HG02870 (cell line): Measurements from ENCODE around the gene ANKS3.

Experiments used
- ATAC-seq: cut with Tn5 transposase; IDR thresholded peaks from one replicate; pipeline ENCODE4 v1.9.1; 2021; ENCODE audit warnings: mild to moderate bottlenecking, moderate library complexity; ENCODE audit not compliant: unreplicated experiment

The ANKS3 gene

DNA sequence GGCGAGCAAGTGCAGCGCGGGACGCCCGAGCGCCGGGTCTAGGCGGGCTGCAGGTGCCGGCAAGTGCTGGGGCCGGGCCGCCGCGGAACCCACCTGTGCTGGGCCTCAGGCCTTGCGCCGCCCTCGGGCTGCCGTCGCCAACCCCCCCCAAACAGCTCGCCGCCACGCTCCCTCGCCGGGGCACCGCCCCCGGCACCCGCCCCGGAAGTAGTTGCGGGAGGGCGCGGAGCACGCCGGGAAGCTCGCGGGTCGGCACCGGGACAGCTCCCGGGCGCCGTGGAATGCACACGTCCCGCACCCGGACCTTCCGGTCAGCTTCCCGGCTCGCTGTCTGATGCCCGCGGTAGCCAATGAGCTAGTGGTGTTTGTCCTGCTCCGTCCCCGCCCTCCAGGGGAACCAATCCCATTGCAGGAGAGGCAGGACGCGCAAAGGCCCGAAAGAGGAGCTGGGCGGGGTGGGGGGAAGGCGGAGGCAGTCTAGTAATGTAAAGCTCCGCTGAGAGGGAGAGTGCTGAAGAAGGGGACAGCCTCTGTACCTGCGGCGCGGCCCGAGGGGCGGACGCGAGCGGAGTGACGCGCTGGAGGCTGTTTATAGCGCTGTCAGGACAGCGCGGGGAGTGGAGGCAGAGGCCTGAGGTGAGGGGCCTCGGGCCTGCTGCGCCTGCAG is at the start of gene ANKS3, which contains the start of gene DNAAF8:
Gene ANKS3, minus strand, starts transcription at position 209 of the 667 bp plus-strand sequence. CDS start 4,122 bp downstream, outside the sequence.
Gene DNAAF8, plus strand, starts transcription at position 475 of the 667 bp plus-strand sequence. CDS start 1,978 bp downstream, outside the sequence.
- ATAC-seq: peak; percentile 73

DNA sequence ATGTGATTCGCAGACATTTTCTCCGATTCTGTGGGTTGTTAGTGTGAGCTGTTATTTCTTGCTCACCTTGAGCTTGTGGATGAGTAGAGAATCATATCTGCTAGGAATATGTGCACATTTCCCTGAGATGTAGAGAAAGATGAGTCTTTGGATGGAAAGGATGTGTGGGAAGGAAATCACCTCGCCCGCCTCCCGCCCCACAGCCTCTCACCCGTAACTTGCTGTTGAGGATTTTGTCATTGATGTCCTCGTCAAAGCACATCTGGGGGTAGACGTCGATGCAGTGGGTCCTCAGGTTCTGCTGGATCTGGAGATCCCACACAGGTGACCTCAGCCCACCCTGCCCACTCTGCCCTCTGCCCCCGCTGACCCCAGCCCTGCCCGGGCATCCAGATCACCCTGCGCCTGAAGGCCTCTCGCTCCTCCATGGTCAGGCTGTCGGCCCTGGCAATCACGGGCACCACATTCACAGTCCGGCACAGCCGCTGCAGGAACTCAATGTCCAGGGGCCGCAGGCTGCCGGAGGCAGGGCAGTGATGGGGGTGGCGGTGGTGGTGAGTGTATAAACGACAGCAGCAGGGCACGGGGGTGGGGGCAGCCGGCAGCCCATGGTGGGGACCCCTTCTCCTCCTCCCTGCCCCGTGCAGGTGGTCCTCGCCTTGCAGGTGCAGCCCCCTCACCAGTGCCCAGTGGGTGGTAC is 49.3 kb upstream of the ANKS3 start:
- ATAC-seq: no peak

- ATAC-seq: no peak
Measured at GRCh38 chr16:4780235-4780634, 46.2 kb upstream of the ANKS3 start.

DNA sequence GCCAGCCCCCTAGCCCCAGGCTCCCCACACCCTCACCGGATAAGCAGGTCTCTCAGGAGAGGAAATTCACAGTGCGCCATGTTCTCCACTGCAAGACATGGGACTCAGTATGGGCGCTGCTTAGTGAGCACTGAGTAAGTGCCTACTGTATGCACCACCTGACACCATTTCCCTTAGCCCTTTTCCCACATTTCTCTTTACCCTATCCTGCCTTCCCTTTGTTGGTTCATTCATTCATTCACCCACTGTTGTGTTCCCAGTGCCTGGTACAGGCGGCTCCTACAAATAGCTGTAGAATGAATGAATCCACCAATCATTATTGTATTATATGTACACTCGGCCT is 44.0 kb upstream of the ANKS3 start:
- no peak for ATAC-seq

GRCh38 chr16:4777339-4778049 is 43.4 kb upstream of the ANKS3 start:
- no peak for ATAC-seq

- no peak for ATAC-seq
Measured at GRCh38 chr16:4776141-4776705, 42.2 kb upstream of the ANKS3 start.

- ATAC-seq: no peak
Measured at GRCh38 chr16:4775005-4775404, 40.9 kb upstream of the ANKS3 start.

GRCh38 chr16:4772351-4772750 is 38.3 kb upstream of the ANKS3 start:
- ATAC-seq: no peak

- ATAC-seq: no peak
Measured at GRCh38 chr16:4771646-4772045, 37.6 kb upstream of the ANKS3 start.

GRCh38 chr16:4769306-4769638 is 35.2 kb upstream of the ANKS3 start:
- no peak for ATAC-seq

GRCh38 chr16:4768549-4769305 is 34.7 kb upstream of the ANKS3 start:
- ATAC-seq: peak; percentile 58

DNA sequence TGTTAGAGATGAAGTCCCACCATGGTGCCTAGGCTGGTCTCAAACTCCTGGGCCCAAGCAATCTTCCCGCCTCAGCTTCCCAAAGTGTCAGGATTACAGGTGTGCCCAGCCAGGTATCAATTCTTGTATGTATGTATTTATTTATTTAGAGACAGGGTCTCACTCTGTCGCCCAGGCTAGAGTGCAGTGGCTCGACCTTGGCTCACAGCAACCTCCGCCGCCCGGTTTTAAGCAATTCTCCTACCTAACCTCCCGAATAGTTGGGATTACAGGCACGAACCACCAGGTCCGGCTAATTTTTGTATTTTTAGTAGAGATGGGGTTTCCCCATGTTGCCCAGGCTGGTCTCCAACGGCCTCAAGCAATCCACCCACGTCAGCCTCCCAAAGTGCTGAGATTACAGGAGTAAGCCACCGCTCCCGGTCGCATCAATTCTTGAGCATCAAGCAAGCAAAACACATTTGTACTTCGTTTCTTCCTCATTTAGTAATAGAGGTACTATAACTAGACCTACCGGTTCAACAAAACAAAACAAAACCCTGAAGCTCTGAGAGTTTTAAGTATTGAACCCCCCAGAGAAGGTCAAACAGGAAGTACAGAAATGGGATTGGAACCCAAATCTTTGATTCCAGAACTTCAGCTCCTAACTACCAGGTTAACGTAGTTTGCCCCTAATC is 33.9 kb upstream of the ANKS3 start:
- ATAC-seq: no peak

DNA sequence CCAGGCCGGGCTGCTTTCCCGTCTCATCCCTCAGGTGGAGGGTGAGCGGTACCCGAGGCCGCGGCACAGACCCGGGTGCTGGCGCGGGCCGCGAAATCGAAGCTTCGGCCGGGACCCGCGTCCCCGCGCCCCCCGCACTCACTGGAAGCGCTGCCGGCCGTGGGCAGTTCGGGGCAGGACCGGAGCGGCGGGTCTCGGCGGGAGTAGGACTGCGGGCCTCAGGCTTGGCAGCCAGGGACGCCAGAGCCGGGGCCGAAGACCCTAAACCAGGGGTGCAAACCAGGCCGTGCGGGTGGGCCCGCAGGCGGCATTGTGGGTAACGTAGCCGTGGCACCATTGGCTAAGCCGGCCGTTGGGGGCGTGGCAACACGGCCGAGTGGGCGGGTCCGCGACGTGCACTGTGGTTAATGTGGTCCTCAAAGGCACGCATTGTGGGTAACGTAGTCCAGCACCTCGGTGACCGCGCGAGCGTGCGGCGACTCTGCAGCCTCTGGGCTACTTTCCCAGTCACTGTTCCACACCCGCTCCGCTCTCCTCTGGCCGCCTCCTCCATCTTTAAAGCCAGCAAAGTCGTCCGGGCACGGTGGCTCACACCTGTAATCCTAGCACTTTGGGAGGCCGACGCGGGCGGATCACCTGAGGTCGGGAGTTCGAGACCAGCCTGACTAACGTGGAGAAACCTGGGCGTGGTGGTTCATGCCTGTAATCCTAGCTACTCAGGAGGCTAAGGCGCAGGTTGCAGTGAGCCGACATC is 33.0 kb upstream of the ANKS3 start, which contains the start of gene ZNF500:
Gene ZNF500, minus strand, starts transcription at position 288 of the 754 bp plus-strand sequence. CDS start 1,184 bp downstream, outside the sequence.
- peak; percentile 84 for ATAC-seq

GRCh38 chr16:4765511-4766474 is 31.7 kb upstream of the ANKS3 start:
- ATAC-seq: no peak

DNA sequence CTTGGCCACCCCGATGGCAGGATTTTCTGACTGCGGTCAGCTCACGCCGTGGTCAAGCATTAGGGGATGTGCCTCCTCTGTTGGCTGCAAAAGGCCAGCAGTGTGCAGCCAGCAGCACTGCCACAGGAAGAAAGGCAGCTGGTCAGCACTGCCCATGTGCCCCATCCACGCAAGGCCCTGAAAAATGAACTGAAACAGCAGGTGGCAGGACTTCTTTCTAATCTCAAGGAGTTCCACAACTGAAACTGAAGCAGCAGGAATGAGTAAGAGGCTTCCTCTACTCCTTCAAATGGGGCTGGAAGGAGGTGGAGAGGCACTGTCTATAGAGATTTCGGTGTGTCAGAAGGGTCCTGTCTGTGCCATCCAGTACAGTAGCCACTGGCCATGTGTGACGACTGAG is 29.7 kb upstream of the ANKS3 start:
- ATAC-seq: no peak

DNA sequence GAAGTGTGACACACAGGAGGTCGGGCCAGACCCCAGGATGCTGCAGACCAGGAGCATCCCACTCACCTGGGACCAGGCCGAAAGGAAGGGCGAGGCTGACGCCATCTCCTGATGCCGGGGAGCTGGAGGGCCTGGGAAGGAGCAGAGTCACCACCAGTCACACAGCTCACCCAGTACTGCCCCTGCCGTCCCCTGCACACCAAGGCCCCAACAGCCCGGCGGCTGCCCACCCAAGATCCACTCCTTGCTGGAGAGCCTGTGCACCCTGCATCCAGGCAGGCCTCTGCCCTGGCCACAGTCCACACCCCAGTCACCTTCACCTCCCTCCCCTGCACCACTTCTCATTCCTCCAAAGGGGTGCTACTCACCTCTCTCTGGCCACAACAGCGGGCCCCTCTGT is 28.1 kb upstream of the ANKS3 start:
- ATAC-seq: no peak

- no peak for ATAC-seq
Measured at GRCh38 chr16:4760221-4760910, 26.3 kb upstream of the ANKS3 start.

DNA sequence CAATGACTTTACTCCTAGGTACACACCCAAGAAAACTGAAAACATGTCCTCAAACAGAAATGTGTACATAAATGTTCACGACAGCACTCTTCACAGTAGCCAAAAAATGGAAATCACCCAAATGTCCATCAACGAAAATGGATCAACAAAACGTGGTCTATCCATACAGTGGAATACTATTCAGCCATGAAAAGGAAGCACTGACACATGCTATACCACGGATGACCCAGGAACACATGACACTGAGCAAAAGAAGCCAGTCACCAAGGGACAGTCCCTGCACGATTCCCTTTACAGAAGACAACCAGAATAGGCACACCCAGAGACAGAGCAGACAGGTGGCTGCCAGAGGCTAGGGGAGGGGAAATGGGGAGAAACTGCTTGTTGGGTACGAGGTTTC is 21.6 kb upstream of the ANKS3 start:
- ATAC-seq: no peak
